Fibroblast of pulmonary artery (primary cell): ENCODE data around the gene CBLL2.

Experiments used
- DNase-seq: peaks from one replicate; pipeline ENCODE4 v3.0.0-alpha.2; 2010; ENCODE audit warnings: low read depth
- H3K4me3 ChIP-seq: replicated peaks from 2 replicates; pipeline ENCODE4 v1.5.1; 2011; ENCODE audit warnings: low read depth, mild to moderate bottlenecking, control low read depth, low read length, moderate library complexity
- CTCF ChIP-seq: IDR thresholded peaks from 2 replicates; pipeline ENCODE4 v1.5.1; 2011; ENCODE audit warnings: mild to moderate bottlenecking, control low read depth, low read length, inconsistent platforms; ENCODE audit errors: missing control alignments

Gene CBLL2

GRCh38 chrX:22272613-22273012, at the start of gene CBLL2:
Gene CBLL2 (plus strand): TSS chrX:22272913. CDS start chrX:22272992, 79 bp downstream.
- TF ChIP-seq CTCF = no peak
- H3K4me3 ChIP-seq = no peak within 1 kb of the TSS
- DNase-seq = no peak

GRCh38 chrX:22234380-22234779, 38.3 kb upstream of the CBLL2 start:
- no peak for DNase-seq
- TF ChIP-seq CTCF = no peak

GRCh38 chrX:22237479-22237878, 35.2 kb upstream of the CBLL2 start:
- no peak overlapping the region for H3K4me3 ChIP-seq
- no peak for TF ChIP-seq CTCF
- no peak for DNase-seq

More at GRCh38 chrX:22234380-22234779, 38.3 kb upstream of the CBLL2 start:
- no peak overlapping the region for H3K4me3 ChIP-seq

GRCh38 chrX:22246620-22247019, 26.1 kb upstream of the CBLL2 start:
- DNase-seq = no peak

GRCh38 chrX:22247169-22247568, 25.5 kb upstream of the CBLL2 start:
- no peak overlapping the region for H3K4me3 ChIP-seq
- TF ChIP-seq CTCF = no peak
- peak; percentile 17 for DNase-seq

More at GRCh38 chrX:22246620-22247019, 26.1 kb upstream of the CBLL2 start:
- TF ChIP-seq CTCF = no peak
- no peak overlapping the region for H3K4me3 ChIP-seq

GRCh38 chrX:22248401-22248800, 24.3 kb upstream of the CBLL2 start:
- TF ChIP-seq CTCF = no peak
- H3K4me3 ChIP-seq = no peak overlapping the region
- DNase-seq = no peak

- no peak overlapping the region for H3K4me3 ChIP-seq
- no peak for TF ChIP-seq CTCF
- no peak for DNase-seq
Observed at GRCh38 chrX:22249371-22249770, 23.3 kb upstream of the CBLL2 start.
